Trophoblast cell (in vitro differentiated cells and primary cell): Measurements from ENCODE around the gene BACH2.
"Not testable (repeated sequence)": the region's sequence is repeated elsewhere in the genome, so short reads cannot be mapped to it uniquely, and the experiment has no call there.

Source experiments
- DNase-seq, 2 donors: peaks; one replicate each; pipeline ENCODE4 v3.0.0-alpha.2; 2016
- H2AFZ ChIP-seq: 2 replicates; pipeline ENCODE4 v1.6.1; 2013; ENCODE audit warnings: low read length, moderate library complexity, mild to moderate bottlenecking; ENCODE audit not compliant: insufficient read depth, poor library complexity
- H2AK5ac ChIP-seq: 2 replicates; pipeline ENCODE4 v1.6.1; 2013; ENCODE audit warnings: mild to moderate bottlenecking, low read length
- H2BK120ac ChIP-seq: 2 replicates; pipeline ENCODE4 v1.6.1; 2013; ENCODE audit warnings: low read length, mild to moderate bottlenecking, moderate library complexity; ENCODE audit not compliant: insufficient read depth, poor library complexity
- H2BK12ac ChIP-seq: 2 replicates; pipeline ENCODE4 v1.6.1; 2013; ENCODE audit warnings: mild to moderate bottlenecking, low read length, moderate library complexity
- H2BK5ac ChIP-seq: 2 replicates; pipeline ENCODE4 v1.6.1; 2013; ENCODE audit warnings: low read length, low read depth, moderate library complexity, mild to moderate bottlenecking; ENCODE audit not compliant: poor library complexity
- H3K14ac ChIP-seq: 2 replicates; pipeline ENCODE4 v1.6.1; 2013; ENCODE audit warnings: mild to moderate bottlenecking, low read length
- H3K18ac ChIP-seq: 2 replicates; pipeline ENCODE4 v1.6.1; 2013; ENCODE audit warnings: mild to moderate bottlenecking, low read length
- H3K23ac ChIP-seq: 2 replicates; pipeline ENCODE4 v1.6.1; 2013; ENCODE audit warnings: low read length
- H3K27ac ChIP-seq: 2 replicates; pipeline ENCODE4 v1.5.1; 2013; ENCODE audit warnings: low read depth, mild to moderate bottlenecking, inconsistent platforms, low read length, moderate library complexity
- H3K27me3 ChIP-seq: 2 replicates; pipeline ENCODE4 v1.6.1; 2013; ENCODE audit warnings: inconsistent platforms, mild to moderate bottlenecking, low read length, moderate library complexity; ENCODE audit not compliant: insufficient read depth
- H3K36me3 ChIP-seq, 2 experiments: 1 replicate in 1 of 2; 2 replicates in 1 of 2; pipeline ENCODE4 v1.6.1; 2013; ENCODE audit warnings: low read length in 2 of 2, mild to moderate bottlenecking in 2 of 2, moderate library complexity in 1 of 2; ENCODE audit not compliant: insufficient read depth in 2 of 2, control insufficient read depth in 1 of 2
- H3K4ac ChIP-seq: 2 replicates; pipeline ENCODE4 v1.6.1; 2013; ENCODE audit warnings: low read depth, mild to moderate bottlenecking, low read length, moderate library complexity
- H3K4me1 ChIP-seq, 2 experiments: 1 replicate in 1 of 2; 2 replicates in 1 of 2; pipeline ENCODE4 v1.6.1; 2013; ENCODE audit warnings: low read length in 2 of 2, mild to moderate bottlenecking in 2 of 2, moderate library complexity in 1 of 2; ENCODE audit not compliant: insufficient read depth in 2 of 2, control insufficient read depth in 1 of 2
- H3K4me2 ChIP-seq: 2 replicates; pipeline ENCODE4 v1.6.1; 2013; ENCODE audit warnings: inconsistent platforms, mild to moderate bottlenecking, low read length, moderate library complexity
- H3K4me3 ChIP-seq: 2 replicates; pipeline ENCODE4 v1.5.1; 2013; ENCODE audit warnings: mild to moderate bottlenecking, low read depth, low read length, inconsistent platforms
- H3K79me1 ChIP-seq: one replicate; pipeline ENCODE4 v1.6.1; 2013; ENCODE audit warnings: low read length
- H3K79me2 ChIP-seq: 2 replicates; pipeline ENCODE4 v1.6.1; 2013; ENCODE audit warnings: low read length, mild to moderate bottlenecking; ENCODE audit not compliant: control insufficient read depth, insufficient read depth, poor library complexity
- H3K9ac ChIP-seq: 2 replicates; pipeline ENCODE4 v1.6.1; 2013; ENCODE audit warnings: mild to moderate bottlenecking, low read length
- H3K9me3 ChIP-seq: 2 replicates; pipeline ENCODE4 v1.6.1; 2013; ENCODE audit warnings: low read depth, mild to moderate bottlenecking, control low read depth, inconsistent platforms, low read length; ENCODE audit not compliant: insufficient read depth
- H4K12ac ChIP-seq: 2 replicates; pipeline ENCODE4 v1.6.1; 2013; ENCODE audit warnings: low read depth, mild to moderate bottlenecking, low read length, moderate library complexity
- H4K8ac ChIP-seq: 2 replicates; pipeline ENCODE4 v1.6.1; 2013; ENCODE audit warnings: low read depth, mild to moderate bottlenecking, low read length, moderate library complexity
- H4K91ac ChIP-seq: one replicate; pipeline ENCODE4 v1.6.1; 2013; ENCODE audit warnings: low read depth, mild to moderate bottlenecking, low read length, moderate library complexity
- whole genome bisulfite sequencing: extraction: QIAGEN DNeasy Blood & Tissue Kit; methylation state at CpG from one replicate; pipeline ENCODE4 v1.1.7; 2013; ENCODE audit warnings: missing lambda C conversion rate; ENCODE audit not compliant: insufficient read length, insufficient coverage; ENCODE audit errors: extremely low coverage; 5-methylcytosine and 5-hydroxymethylcytosine counted together

The BACH2 gene

GRCh38 chr6:90333928-90334327, 37.3 kb upstream of the BACH2 start:
- H3K4ac ChIP-seq, result no peak overlapping the region
- no peak for DNase-seq
- H4K91ac ChIP-seq, result no peak overlapping the region
- H3K9me3 ChIP-seq, result peaks cover 2% of the 10 kb centered on the region
- no peaks in the 10 kb centered on the region for H3K27me3 ChIP-seq
- no peak overlapping the region for H4K12ac ChIP-seq
- no peak overlapping the region for H3K27ac ChIP-seq
- no peak overlapping the region for H2BK120ac ChIP-seq
- H3K4me1 ChIP-seq, result peaks cover 0 to 3% of the 10 kb centered on the region in 2 experiments
- H2AFZ ChIP-seq, result no peak overlapping the region
- no peak overlapping the region for H3K4me3 ChIP-seq
- no peaks in the 10 kb centered on the region for H3K79me2 ChIP-seq
- H3K23ac ChIP-seq, result no peak overlapping the region
- H3K36me3 ChIP-seq, result no peaks in the 10 kb centered on the region
- no peak overlapping the region for H2AK5ac ChIP-seq
- no peak overlapping the region for H3K18ac ChIP-seq
- H4K8ac ChIP-seq, result no peak overlapping the region
- no CpG with 5 or more reads among the region's 1 CpG for WGBS
- H3K14ac ChIP-seq, result no peak overlapping the region
- H3K9ac ChIP-seq, result no peak overlapping the region
- no peak overlapping the region for H2BK12ac ChIP-seq
- no peak overlapping the region for H3K4me2 ChIP-seq
- H2BK5ac ChIP-seq, result no peak overlapping the region
- H3K79me1 ChIP-seq, result peaks cover 2% of the 10 kb centered on the region

- not testable (repeated sequence) for H3K4ac ChIP-seq, H3K9me3 ChIP-seq, H4K8ac ChIP-seq, H2BK12ac ChIP-seq, H2AFZ ChIP-seq, H3K79me2 ChIP-seq, H3K36me3 ChIP-seq, H4K12ac ChIP-seq, H3K9ac ChIP-seq, H3K4me3 ChIP-seq, H4K91ac ChIP-seq, H3K4me2 ChIP-seq, H3K4me1 ChIP-seq, H3K18ac ChIP-seq, DNase-seq, H3K79me1 ChIP-seq, H2BK120ac ChIP-seq, H3K27me3 ChIP-seq, H3K14ac ChIP-seq, H3K23ac ChIP-seq, H2AK5ac ChIP-seq, H2BK5ac ChIP-seq, H3K27ac ChIP-seq
- WGBS, result no CpG with 5 or more reads among the region's 2 CpGs
These were observed 36.4 kb upstream of the BACH2 start for GRCh38 chr6:90332978-90333543.

DNA sequence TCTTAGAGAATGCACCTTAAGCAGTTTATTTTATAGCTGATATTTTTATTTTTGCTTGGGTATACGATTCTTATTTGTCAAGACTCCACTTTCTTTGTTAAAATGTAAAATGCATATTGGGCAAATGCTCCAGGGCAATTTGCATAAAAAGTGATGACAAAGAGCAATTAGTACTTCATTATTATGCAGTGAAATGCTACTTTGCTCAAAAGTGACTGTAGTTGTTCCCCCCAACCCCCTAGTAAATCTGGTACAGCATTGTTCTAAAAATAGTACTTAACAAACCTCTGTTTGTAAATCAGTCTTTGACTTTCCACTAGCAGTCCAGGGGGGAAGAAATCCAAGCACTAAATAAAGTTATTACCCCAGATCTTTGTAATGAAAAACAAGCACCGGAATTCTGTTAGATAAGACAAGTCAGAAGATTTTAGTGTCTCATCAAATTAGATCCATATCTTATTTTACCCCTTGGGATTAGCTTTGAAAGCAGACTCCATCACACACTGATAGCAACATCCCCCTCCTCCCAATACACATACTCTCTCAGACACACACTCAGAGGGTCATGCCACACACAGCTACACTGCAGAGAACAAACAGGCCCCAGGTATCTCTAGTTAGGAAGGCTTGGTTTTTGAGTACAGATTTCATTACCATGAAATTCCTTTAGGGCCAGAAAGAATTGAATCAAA, 32.9 kb upstream of the BACH2 start:
- no CpG with 5 or more reads among the region's 2 CpGs for WGBS
- Histone ChIP-seq H3K27ac (no peak overlapping the region), H3K23ac (no peak overlapping the region), H3K9ac (no peak overlapping the region), H3K36me3 (no peaks in the 10 kb centered on the region), H3K18ac (no peak overlapping the region), H3K27me3 (no peaks in the 10 kb centered on the region), H2BK5ac (no peak overlapping the region), H3K4me2 (no peak overlapping the region), H3K4me3 (no peak overlapping the region), H4K8ac (no peak overlapping the region), H2AFZ (no peak overlapping the region), H2AK5ac (no peak overlapping the region), H3K79me2 (no peaks in the 10 kb centered on the region), H3K4ac (no peak overlapping the region), H4K12ac (no peak overlapping the region), H3K79me1 (no peaks in the 10 kb centered on the region), H2BK120ac (no peak overlapping the region), H3K14ac (no peak overlapping the region), H2BK12ac (no peak overlapping the region), H3K9me3 (peaks cover 2% of the 10 kb centered on the region), H3K4me1 (no peaks in the 10 kb centered on the region), H4K91ac (no peak overlapping the region)
- no peak for DNase-seq

DNA sequence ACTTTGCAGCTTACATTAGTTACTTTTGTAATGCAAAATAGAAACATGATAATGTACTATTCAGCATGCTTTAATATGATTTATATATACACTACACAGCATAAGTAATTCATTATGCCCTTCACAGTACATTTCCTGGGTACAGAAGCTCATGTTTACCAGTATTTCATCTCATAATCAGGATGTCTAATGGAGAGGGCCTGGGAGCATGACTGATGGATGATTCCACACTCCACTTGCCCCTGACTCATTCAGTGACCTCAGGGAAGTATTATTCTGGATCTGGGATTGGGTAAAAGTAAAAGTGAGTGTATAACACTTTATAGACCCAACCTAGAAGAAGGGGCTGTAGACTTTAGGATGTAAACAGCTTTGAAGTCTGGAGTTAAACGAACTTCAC, 31.4 kb upstream of the BACH2 start:
- Histone ChIP-seq H3K9ac (no peak overlapping the region), H3K4me1 (no peaks in the 10 kb centered on the region), H3K4me3 (no peak overlapping the region), H3K4ac (no peak overlapping the region), H4K8ac (no peak overlapping the region), H3K27me3 (no peaks in the 10 kb centered on the region), H3K27ac (no peak overlapping the region), H3K4me2 (no peak overlapping the region), H4K91ac (no peak overlapping the region), H2BK5ac (no peak overlapping the region), H3K23ac (no peak overlapping the region), H2BK12ac (no peak overlapping the region), H3K14ac (no peak overlapping the region), H2AK5ac (no peak overlapping the region), H2AFZ (no peak overlapping the region), H3K79me1 (no peaks in the 10 kb centered on the region), H3K79me2 (no peaks in the 10 kb centered on the region), H3K36me3 (no peaks in the 10 kb centered on the region), H3K18ac (no peak overlapping the region), H2BK120ac (no peak overlapping the region), H3K9me3 (no peaks in the 10 kb centered on the region), H4K12ac (no peak overlapping the region)
- no peak for DNase-seq
- WGBS, result no CpG with 5 or more reads among the region's 1 CpG
